DND-41 (cell line): ENCODE results near the gene ZNF791.

Source experiments
- EZH2 ChIP-seq: IDR thresholded peaks from 3 replicates; pipeline ENCODE4 v1.6.1; 2012; ENCODE audit warnings: borderline replicate concordance, low read depth, mild to moderate bottlenecking, moderate library complexity, low read length, inconsistent platforms; ENCODE audit not compliant: severe bottlenecking
- TF ChIP-seq, protein P1 (sequence below): IDR thresholded peaks from 2 replicates; pipeline ENCODE4 v1.5.1; 2012; ENCODE audit warnings: borderline replicate concordance, low read length, moderate library complexity, mild to moderate bottlenecking; ENCODE audit not compliant: poor library complexity, severe bottlenecking; ENCODE audit errors: extremely low read depth

GRCh38 chr19:12611361-12611699 lies 610 bp downstream of the ZNF791 start:
- TF ChIP-seq, protein P1, sequence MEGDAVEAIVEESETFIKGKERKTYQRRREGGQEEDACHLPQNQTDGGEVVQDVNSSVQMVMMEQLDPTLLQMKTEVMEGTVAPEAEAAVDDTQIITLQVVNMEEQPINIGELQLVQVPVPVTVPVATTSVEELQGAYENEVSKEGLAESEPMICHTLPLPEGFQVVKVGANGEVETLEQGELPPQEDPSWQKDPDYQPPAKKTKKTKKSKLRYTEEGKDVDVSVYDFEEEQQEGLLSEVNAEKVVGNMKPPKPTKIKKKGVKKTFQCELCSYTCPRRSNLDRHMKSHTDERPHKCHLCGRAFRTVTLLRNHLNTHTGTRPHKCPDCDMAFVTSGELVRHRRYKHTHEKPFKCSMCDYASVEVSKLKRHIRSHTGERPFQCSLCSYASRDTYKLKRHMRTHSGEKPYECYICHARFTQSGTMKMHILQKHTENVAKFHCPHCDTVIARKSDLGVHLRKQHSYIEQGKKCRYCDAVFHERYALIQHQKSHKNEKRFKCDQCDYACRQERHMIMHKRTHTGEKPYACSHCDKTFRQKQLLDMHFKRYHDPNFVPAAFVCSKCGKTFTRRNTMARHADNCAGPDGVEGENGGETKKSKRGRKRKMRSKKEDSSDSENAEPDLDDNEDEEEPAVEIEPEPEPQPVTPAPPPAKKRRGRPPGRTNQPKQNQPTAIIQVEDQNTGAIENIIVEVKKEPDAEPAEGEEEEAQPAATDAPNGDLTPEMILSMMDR, result no peak
- TF ChIP-seq EZH2, result no peak
